IMR-90 (cell line): ENCODE data around the gene STK17B. TPM values are rescaled to one million over a fixed set of nuclear protein-coding genes. Genes with fewer than 3 reads are reported as not detected.
A peak's percentile ranks its signal among the peaks of the same experiment; 100 is the strongest.

Source experiments
- ATAC-seq: fragments of 200-7000 bp; cut with Tn5 transposase; 2 replicates; pipeline ENCODE4 v1.9.1; 2020; ENCODE audit warnings: low read depth, mild to moderate bottlenecking, moderate library complexity
- BruUV-seq: library from RNA; stranded (reverse); fragments of 400-500 nt; replicated peaks from 2 replicates; lab custom pipeline; 2021; lab: Mats Ljungman, UMichigan
- CTCF ChIA-PET: fragments of 300-600 bp; formaldehyde crosslinking; extraction: SDS; loops from one replicate; lab custom pipeline; 2021; ENCODE audit warnings: antibody characterized with exemption; lab: Yijun Ruan, JAX
- POLR2A ChIA-PET: fragments of 300-600 bp; sonication (Branson Sonifier 250); formaldehyde crosslinking; loops from one replicate; lab custom pipeline; 2022; ENCODE audit warnings: antibody characterized with exemption; ENCODE audit not compliant: unreplicated experiment; lab: Charles Lee
- DNase-seq: peaks from one replicate; pipeline ENCODE4 v3.0.0; 2013
- H2AFZ ChIP-seq: replicated peaks from 2 replicates; pipeline ENCODE3; 2013; ENCODE audit warnings: low read length, mild to moderate bottlenecking; ENCODE audit not compliant: poor library complexity
- H2AK5ac ChIP-seq: 2 replicates; pipeline ENCODE4 v1.6.1; 2013; ENCODE audit warnings: low read depth, low read length, inconsistent platforms
- H2AK9ac ChIP-seq: replicated peaks from 2 replicates; pipeline ENCODE3; 2013; ENCODE audit warnings: mild to moderate bottlenecking, low read depth, low read length, moderate library complexity; ENCODE audit not compliant: poor library complexity
- H2BK120ac ChIP-seq: 2 replicates; pipeline ENCODE4 v1.6.1; 2013; ENCODE audit warnings: low read depth, low read length, inconsistent platforms
- H2BK15ac ChIP-seq: 3 replicates; pipeline ENCODE4 v1.6.1; 2013; ENCODE audit warnings: low read depth, low read length, inconsistent platforms
- H2BK20ac ChIP-seq: 2 replicates; pipeline ENCODE4 v1.6.1; 2013; ENCODE audit warnings: low read depth, mild to moderate bottlenecking, inconsistent platforms, low read length, moderate library complexity
- H2BK5ac ChIP-seq: 2 replicates; pipeline ENCODE4 v1.6.1; 2013; ENCODE audit warnings: mild to moderate bottlenecking, low read depth, low read length, inconsistent platforms; ENCODE audit not compliant: poor library complexity, severe bottlenecking
- H3K14ac ChIP-seq: replicated peaks from 2 replicates; pipeline ENCODE4 v1.6.1; 2013; ENCODE audit warnings: low read depth, low read length, inconsistent platforms
- H3K18ac ChIP-seq: 2 replicates; pipeline ENCODE4 v1.6.1; 2013; ENCODE audit warnings: low read depth, low read length, control low read depth
- H3K23ac ChIP-seq: 2 replicates; pipeline ENCODE4 v1.6.1; 2013; ENCODE audit warnings: low read depth, low read length, inconsistent platforms
- H3K27ac ChIP-seq: 2 replicates; pipeline ENCODE4 v1.5.1; 2013; ENCODE audit warnings: mild to moderate bottlenecking, control low read depth, low read length; ENCODE audit not compliant: insufficient read depth
- H3K27me3 ChIP-seq: 2 replicates; pipeline ENCODE4 v1.6.1; 2013; ENCODE audit warnings: low read length; ENCODE audit not compliant: control insufficient read depth, insufficient read depth
- H3K36me3 ChIP-seq: 2 replicates; pipeline ENCODE4 v1.6.1; 2013; ENCODE audit warnings: low read length, mixed read lengths; ENCODE audit not compliant: control insufficient read depth, insufficient read depth
- H3K4ac ChIP-seq: 2 replicates; pipeline ENCODE4 v1.6.1; 2013; ENCODE audit warnings: low read depth, low read length, inconsistent platforms
- H3K4me1 ChIP-seq: 2 replicates; pipeline ENCODE4 v1.6.1; 2013; ENCODE audit warnings: low read length, mixed read lengths; ENCODE audit not compliant: control insufficient read depth, insufficient read depth
- H3K4me2 ChIP-seq: 2 replicates; pipeline ENCODE4 v1.6.1; 2013; ENCODE audit warnings: low read depth, mild to moderate bottlenecking, control low read depth, low read length, moderate library complexity
- H3K4me3 ChIP-seq: 2 replicates; pipeline ENCODE4 v1.5.1; 2013; ENCODE audit warnings: low read depth, mild to moderate bottlenecking, control low read depth, low read length, moderate library complexity; ENCODE audit not compliant: insufficient read depth
- H3K56ac ChIP-seq: 2 replicates; pipeline ENCODE4 v1.6.1; 2013; ENCODE audit warnings: low read length, inconsistent platforms; ENCODE audit not compliant: insufficient read depth; ENCODE audit errors: extremely low read depth
- H3K79me1 ChIP-seq, 2 experiments: 2 replicates each; pipeline ENCODE4 v1.6.1; 2013; ENCODE audit warnings: low read length in 2 of 2, inconsistent platforms in 1 of 2, low read depth in 1 of 2
- H3K9ac ChIP-seq: 2 replicates; pipeline ENCODE4 v1.6.1; 2013; ENCODE audit warnings: low read depth, low read length, control low read depth
- H3K9me1 ChIP-seq: 2 replicates; pipeline ENCODE4 v1.6.1; 2013; ENCODE audit warnings: low read length, inconsistent platforms; ENCODE audit not compliant: insufficient read depth
- H3K9me3 ChIP-seq: 2 replicates; pipeline ENCODE4 v1.6.1; 2013; ENCODE audit warnings: low read length; ENCODE audit not compliant: control insufficient read depth, insufficient read depth
- H4K20me1 ChIP-seq: 2 replicates; pipeline ENCODE4 v1.6.1; 2013; ENCODE audit warnings: low read length, inconsistent platforms; ENCODE audit not compliant: insufficient read depth
- H4K5ac ChIP-seq: 2 replicates; pipeline ENCODE4 v1.6.1; 2013; ENCODE audit warnings: mild to moderate bottlenecking, low read depth, low read length, control low read depth
- H4K8ac ChIP-seq, 2 experiments: 2 replicates each; pipeline ENCODE4 v1.6.1; 2013; ENCODE audit warnings: low read depth in 2 of 2, low read length in 2 of 2, control low read depth in 1 of 2, inconsistent platforms in 1 of 2
- H4K91ac ChIP-seq: 2 replicates; pipeline ENCODE4 v1.6.1; 2013; ENCODE audit warnings: low read depth, low read length, inconsistent platforms; ENCODE audit not compliant: insufficient read depth
- CEBPB ChIP-seq: IDR thresholded peaks from 2 replicates; pipeline ENCODE4 v1.6.1; 2012; ENCODE audit warnings: low read depth, low read length, improper control_type of control experiment
- FOS ChIP-seq: fragments of 150-350 bp; IDR thresholded peaks from 2 replicates; pipeline ENCODE4 v1.6.1; 2016; ENCODE audit warnings: low read depth, low read length
- MAFK ChIP-seq: IDR thresholded peaks from 2 replicates; pipeline ENCODE4 v1.6.1; 2012; ENCODE audit warnings: low read depth, low read length, improper control_type of control experiment
- dilution Hi-C: fragments of 300-500 bp; cut with HindIII; formaldehyde crosslinking; loops from one replicate; pipeline ENCODE4 v1.14.3; 2018; ENCODE audit warnings: low sequenced_read_pairs; ENCODE audit not compliant: unreplicated experiment
- in situ Hi-C: fragments of 300-500 bp; cut with MboI; formaldehyde crosslinking; loops from 3 replicates; pipeline ENCODE4 v1.14.3; 2019; ENCODE audit warnings: low sequenced_read_pairs, inconsistent platforms, mixed read lengths
- intact Hi-C: fragments of 100-400 bp; cut with micrococcal nuclease; formaldehyde crosslinking; loops from 2 replicates; pipeline ENCODE4 v1.10.0; 2022
- polyA plus RNA-seq, 3 experiments: library from polyadenylated mRNA; depleted of rRNA; stranded (reverse); fragments of >200 nt; gene quantifications; 2 replicates each; pipeline ENCODE4 v1.2.3, GENCODE V29; 2012; ENCODE audit warnings: low replicate concordance in 1 of 3
- total RNA-seq: library from RNA; depleted of rRNA; stranded (reverse); fragments of >200 nt; gene quantifications from 2 replicates; pipeline ENCODE4 v1.2.3, GENCODE V29; 2012
- TF ChIP-seq, protein P1 (sequence below): fragments of 150-350 bp; IDR thresholded peaks from 2 replicates; pipeline ENCODE4 v1.6.1; 2017; ENCODE audit warnings: mild to moderate bottlenecking, antibody characterized with exemption, low read length, low read depth

Gene STK17B
- total and polyA plus RNA-seq, 2 of the 4 experiments (the other 2 are of a cell fraction), result 7.5 to 48.9 TPM

DNA sequence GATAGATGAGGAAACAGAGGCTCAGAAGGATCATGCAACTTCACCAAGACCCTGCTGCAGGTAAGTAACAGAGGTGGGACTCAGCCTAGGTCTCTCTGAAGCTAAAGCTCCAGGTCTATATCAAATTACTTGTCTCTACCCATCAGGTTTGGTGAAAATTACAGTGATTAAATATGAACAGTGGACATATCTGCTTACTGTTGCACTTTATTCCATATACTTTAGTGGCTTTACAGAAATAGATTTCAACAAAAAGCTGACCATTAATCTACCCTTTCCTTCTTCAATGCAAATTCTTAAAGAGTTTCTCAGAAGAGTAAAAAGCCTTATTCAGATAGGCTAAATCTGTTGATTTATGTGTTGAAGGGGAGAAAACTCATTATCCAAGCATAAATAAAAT is 42.8 kb upstream of the STK17B start:
- Histone ChIP-seq H3K79me1 (no peaks in the 10 kb centered on the region), H2AFZ (no peak overlapping the region), H3K4me1 (no peaks in the 10 kb centered on the region), H2BK15ac (no peak overlapping the region), H3K9ac (no peak overlapping the region), H3K9me1 (no peaks in the 10 kb centered on the region; the same call in 1 of the 2 replicates), H2BK120ac (no peak overlapping the region), H2AK5ac (no peak overlapping the region), H3K56ac (no peak overlapping the region), H4K5ac (no peak overlapping the region), H3K23ac (no peak overlapping the region), H4K8ac (no peak overlapping the region), H4K91ac (no peak overlapping the region), H3K9me3 (no peaks in the 10 kb centered on the region), H2BK20ac (no peak overlapping the region), H4K20me1 (no peaks in the 10 kb centered on the region), H2AK9ac (no peak overlapping the region), H3K4ac (no peak overlapping the region), H3K18ac (no peak overlapping the region), H2BK5ac (no peak overlapping the region), H3K14ac (no peak overlapping the region), H3K27me3 (no peaks in the 10 kb centered on the region), H3K4me3 (no peak overlapping the region), H3K4me2 (no peak overlapping the region), H3K27ac (no peak overlapping the region), H3K36me3 (no peaks in the 10 kb centered on the region)
- in situ Hi-C loops, result no loop called here
- TF ChIP-seq, protein P1, sequence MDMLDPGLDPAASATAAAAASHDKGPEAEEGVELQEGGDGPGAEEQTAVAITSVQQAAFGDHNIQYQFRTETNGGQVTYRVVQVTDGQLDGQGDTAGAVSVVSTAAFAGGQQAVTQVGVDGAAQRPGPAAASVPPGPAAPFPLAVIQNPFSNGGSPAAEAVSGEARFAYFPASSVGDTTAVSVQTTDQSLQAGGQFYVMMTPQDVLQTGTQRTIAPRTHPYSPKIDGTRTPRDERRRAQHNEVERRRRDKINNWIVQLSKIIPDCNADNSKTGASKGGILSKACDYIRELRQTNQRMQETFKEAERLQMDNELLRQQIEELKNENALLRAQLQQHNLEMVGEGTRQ, result no peak
- no peak for TF ChIP-seq CEBPB
- TF ChIP-seq FOS, result no peak
- TF ChIP-seq MAFK, result peak; percentile 54; the same call in 1 of the 2 replicates
- no peak for ATAC-seq
- ChIA-PET CTCF (interaction anchor here (0.6 to 0.9 kb wide), 2 partner anchors 14 to 116 kb away, joined by 3 read pairs; no protein-coding TSS in a partner anchor), POLR2A (no interaction called here)
- intact Hi-C loops, result no loop called here
- no TSS peak for BruUV-seq
- no peak for DNase-seq
- dilution Hi-C loops, result no loop called here
